ENCODE measurements around the gene SPATA2L. TPM values are rescaled to one million over a fixed set of nuclear protein-coding genes. Genes with fewer than 3 reads are reported as not detected.

SPATA2L gene
- total RNA-seq, 8 experiments from 2014 or later, result 2.1 to 10.7 (median 6.2) TPM

DNA sequence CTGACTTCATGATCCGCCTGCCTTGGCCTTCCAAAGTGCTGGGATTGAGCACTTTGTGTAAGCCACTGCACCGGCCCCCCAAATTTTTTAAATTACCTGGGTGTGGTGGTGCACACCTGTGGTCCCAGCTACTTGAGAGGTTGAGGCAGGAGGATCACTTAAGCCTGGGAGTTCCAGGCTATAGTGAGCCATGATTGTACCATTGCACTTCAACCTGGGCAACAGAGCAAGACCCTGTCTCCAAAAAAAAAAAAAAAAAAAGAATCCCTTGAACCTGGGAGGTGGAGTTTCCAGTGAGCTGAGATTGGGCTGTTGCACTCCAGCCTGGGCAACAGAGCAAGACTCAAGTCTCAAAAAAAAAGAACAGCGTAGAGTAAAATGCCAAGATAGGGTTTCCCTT lies 35.0 kb upstream of the SPATA2L start:
- ATAC-seq (replicated peaks in 6 of 8), result no peak
- no peaks in the 10 kb centered on the region for H3K4me1 ChIP-seq (replicated peaks in 1 of 2)
- 71 to 100% (median 98%) methylated on average over 1 to 3 of the region's 3 CpGs; no CpG with 5 or more reads in 4 of the 10 experiments for WGBS, 10 experiments
- in situ Hi-C loops (cut with MboI; ENCODE audit: low pct_unique_long_range_greater_than_20kb in 2 of 9, low sequenced_read_pairs in 9 of 9, unreplicated experiment in 9 of 9), result no loop called here
- no peak overlapping the region for H3K27ac ChIP-seq
- no peak overlapping the region for H3K4me3 ChIP-seq

- in situ Hi-C loops (cut with MboI; ENCODE audit: low pct_unique_long_range_greater_than_20kb in 2 of 9, low sequenced_read_pairs in 9 of 9, unreplicated experiment in 9 of 9), result no loop called here
- Histone ChIP-seq H3K4me1 (replicated peaks in 1 of 2) (peaks cover 15 to 19% of the 10 kb centered on the region in 2 donors), H3K27ac (no peak overlapping the region), H3K4me3 (no peak overlapping the region)
- 0 to 100% (median 85%) methylated on average over 1 to 15 of the region's 21 CpGs; no CpG with 5 or more reads in 2 of the 10 experiments for WGBS, 10 experiments
- no peak for ATAC-seq (replicated peaks in 6 of 8)
Measured at GRCh38 chr16:89733792-89734191, 32.3 kb upstream of the SPATA2L start.

GRCh38 chr16:89733322-89733721 lies 31.8 kb upstream of the SPATA2L start:
- Histone ChIP-seq H3K27ac (no peak overlapping the region), H3K4me3 (no peak overlapping the region), H3K4me1 (replicated peaks in 1 of 2) (peaks cover 15 to 19% of the 10 kb centered on the region in 2 donors)
- no peak for ATAC-seq (replicated peaks in 6 of 8)
- 82 to 100% (median 96%) methylated on average over 2 to 11 of the region's 17 CpGs; no CpG with 5 or more reads in 3 of the 10 experiments for WGBS, 10 experiments
- in situ Hi-C loops (cut with MboI; ENCODE audit: low pct_unique_long_range_greater_than_20kb in 2 of 9, low sequenced_read_pairs in 9 of 9, unreplicated experiment in 9 of 9), result no loop called here

GRCh38 chr16:89732918-89733242 lies 31.4 kb upstream of the SPATA2L start:
- 58 to 100% (median 94%) methylated on average over 1 to 4 of the region's 9 CpGs; no CpG with 5 or more reads in 5 of the 10 experiments for WGBS, 10 experiments
- H3K27ac ChIP-seq, result no peak overlapping the region
- ATAC-seq (replicated peaks in 6 of 8), result no peak
- in situ Hi-C loops (cut with MboI; ENCODE audit: low pct_unique_long_range_greater_than_20kb in 2 of 9, low sequenced_read_pairs in 9 of 9, unreplicated experiment in 9 of 9), result no loop called here
- H3K4me3 ChIP-seq, result no peak overlapping the region
- H3K4me1 ChIP-seq (replicated peaks in 1 of 2), result peaks cover 15 to 20% of the 10 kb centered on the region in 2 donors

- in situ Hi-C loops (cut with MboI; ENCODE audit: low pct_unique_long_range_greater_than_20kb in 2 of 9, low sequenced_read_pairs in 9 of 9, unreplicated experiment in 9 of 9), result no loop called here
- WGBS, 10 experiments, result 40 to 100% (median 93%) methylated on average over 1 to 5 of the region's 24 CpGs; no CpG with 5 or more reads in 3 of the 10 experiments
- Histone ChIP-seq H3K4me3 (no peak overlapping the region), H3K4me1 (replicated peaks in 1 of 2) (peaks cover 15 to 26% of the 10 kb centered on the region in 2 donors), H3K27ac (no peak overlapping the region)
- no peak for ATAC-seq (replicated peaks in 6 of 8)
Measured at GRCh38 chr16:89732142-89732917, 30.8 kb upstream of the SPATA2L start.

GRCh38 chr16:89730610-89731234 lies 29.2 kb upstream of the SPATA2L start:
- in situ Hi-C loops (cut with MboI; ENCODE audit: low pct_unique_long_range_greater_than_20kb in 2 of 9, low sequenced_read_pairs in 9 of 9, unreplicated experiment in 9 of 9), result no loop called here
- no peak overlapping the region for H3K4me3 ChIP-seq
- 60 to 91% (median 78%) methylated on average over 1 to 4 of the region's 22 CpGs; no CpG with 5 or more reads in 6 of the 10 experiments for WGBS, 10 experiments
- peaks cover 15 to 30% of the 10 kb centered on the region in 2 donors for H3K4me1 ChIP-seq (replicated peaks in 1 of 2)
- ATAC-seq (replicated peaks in 6 of 8), result peak in 4 of 8 experiments; percentile 5 to 33 (median 24)
- H3K27ac ChIP-seq, result peak overlapping the region; percentile 89 to 97

GRCh38 chr16:89729863-89730593 lies 28.5 kb upstream of the SPATA2L start:
- ATAC-seq (replicated peaks in 6 of 8), result peak in 5 of 8 experiments; percentile 78 to 94 (median 85)
- H3K27ac ChIP-seq, result peak overlapping the region; percentile 89 to 97
- peaks cover 15 to 30% of the 10 kb centered on the region in 2 donors for H3K4me1 ChIP-seq (replicated peaks in 1 of 2)
- no peak overlapping the region for H3K4me3 ChIP-seq
- WGBS, 10 experiments, result 52 to 86% (median 63%) methylated on average over 1 to 8 of the region's 14 CpGs; no CpG with 5 or more reads in 1 of the 10 experiments
- in situ Hi-C loops (cut with MboI; ENCODE audit: low pct_unique_long_range_greater_than_20kb in 2 of 9, low sequenced_read_pairs in 9 of 9, unreplicated experiment in 9 of 9), result no loop called here

DNA sequence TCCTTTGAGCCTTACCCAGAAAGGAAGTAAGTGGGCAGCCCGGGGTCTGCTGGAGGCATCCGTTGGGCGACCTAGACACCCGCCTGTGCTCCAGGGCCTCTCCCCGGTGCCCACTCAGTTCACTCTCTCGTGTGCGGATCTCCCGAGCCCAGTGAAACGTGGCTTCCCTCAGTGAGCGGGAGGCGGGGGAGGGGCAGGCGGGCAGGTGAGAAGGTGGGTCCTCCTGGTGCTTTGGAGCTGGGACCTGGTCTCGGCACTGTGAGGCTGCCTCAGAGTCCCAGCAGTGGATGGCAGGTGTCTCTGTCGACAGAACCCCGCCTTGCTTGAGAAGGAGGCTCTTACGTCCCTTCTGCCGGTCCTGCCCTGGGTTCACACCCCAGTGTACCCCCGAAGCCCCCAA lies 27.8 kb upstream of the SPATA2L start:
- no peak for ATAC-seq (replicated peaks in 6 of 8)
- 80 to 94% (median 82%) methylated on average over 1 to 3 of the region's 18 CpGs; no CpG with 5 or more reads in 7 of the 10 experiments for WGBS, 10 experiments
- in situ Hi-C loops (cut with MboI; ENCODE audit: low pct_unique_long_range_greater_than_20kb in 2 of 9, low sequenced_read_pairs in 9 of 9, unreplicated experiment in 9 of 9), result no loop called here
- H3K4me3 ChIP-seq, result no peak overlapping the region
- H3K4me1 ChIP-seq (replicated peaks in 1 of 2), result peaks cover 15 to 31% of the 10 kb centered on the region in 2 donors
- H3K27ac ChIP-seq, result peak overlapping the region in 1 of 2 donors; percentile 97

- 70 to 100% (median 92%) methylated on average over 1 to 7 of the region's 17 CpGs; no CpG with 5 or more reads in 3 of the 10 experiments for WGBS, 10 experiments
- Histone ChIP-seq H3K4me3 (no peak overlapping the region), H3K4me1 (replicated peaks in 1 of 2) (peaks cover 20 to 47% of the 10 kb centered on the region in 2 donors), H3K27ac (peak overlapping the region in 1 of 2 donors; percentile 40)
- peak in 4 of 8 experiments; percentile 48 to 71 (median 60) for ATAC-seq (replicated peaks in 6 of 8)
- in situ Hi-C loops (cut with MboI; ENCODE audit: low pct_unique_long_range_greater_than_20kb in 2 of 9, low sequenced_read_pairs in 9 of 9, unreplicated experiment in 9 of 9), result no loop called here
Measured at GRCh38 chr16:89727406-89728120, 26.1 kb upstream of the SPATA2L start.

GRCh38 chr16:89723279-89724250 lies 22.1 kb upstream of the SPATA2L start:
- ATAC-seq (replicated peaks in 6 of 8), result peak in 4 of 8 experiments; percentile 3 to 12 (median 6)
- Histone ChIP-seq H3K4me3 (no peak overlapping the region), H3K4me1 (replicated peaks in 1 of 2) (peaks cover 14 to 36% of the 10 kb centered on the region in 2 donors), H3K27ac (peak overlapping the region in 1 of 2 donors; percentile 64)
- WGBS, 10 experiments, result 56 to 100% (median 75%) methylated on average over 1 to 5 of the region's 30 CpGs; no CpG with 5 or more reads in 4 of the 10 experiments
- in situ Hi-C loops (cut with MboI; ENCODE audit: low pct_unique_long_range_greater_than_20kb in 2 of 9, low sequenced_read_pairs in 9 of 9, unreplicated experiment in 9 of 9), result no loop called here

GRCh38 chr16:89722392-89723278 lies 21.1 kb upstream of the SPATA2L start:
- in situ Hi-C loops (cut with MboI; ENCODE audit: low pct_unique_long_range_greater_than_20kb in 2 of 9, low sequenced_read_pairs in 9 of 9, unreplicated experiment in 9 of 9), result no loop called here
- peaks cover 14 to 33% of the 10 kb centered on the region in 2 donors for H3K4me1 ChIP-seq (replicated peaks in 1 of 2)
- 5 to 92% (median 37%) methylated on average over 1 to 15 of the region's 56 CpGs; no CpG with 5 or more reads in 2 of the 10 experiments for WGBS, 10 experiments
- H3K27ac ChIP-seq, result peak overlapping the region in 1 of 2 donors; percentile 99
- peak in 2 of 8 experiments; percentile 13 to 29 for ATAC-seq (replicated peaks in 6 of 8)
- peak overlapping the region; percentile 80 to 100 (median 96) for H3K4me3 ChIP-seq

All from motor neuron (in vitro differentiated cells).